ENCODE results near the gene CACNA1C.

CACNA1C gene

GRCh38 chr12:2273751-2274150 lies 221.0 kb downstream of the CACNA1C start:
- H3K27ac ChIP-seq: no peak overlapping the region
- TF ChIP-seq ZFX (IDR thresholded peaks at IDR 0.05): no peak
- no peak for TF ChIP-seq CTCF (conservative IDR thresholded peaks at IDR 0.05)

- TF ChIP-seq ZFX (IDR thresholded peaks at IDR 0.05): no peak
- no peak for TF ChIP-seq CTCF (conservative IDR thresholded peaks at IDR 0.05)
- H3K27ac ChIP-seq: no peak overlapping the region
Observed at GRCh38 chr12:2274733-2275132, 221.9 kb downstream of the CACNA1C start.

- no peak for TF ChIP-seq CTCF (conservative IDR thresholded peaks at IDR 0.05)
- TF ChIP-seq ZFX (IDR thresholded peaks at IDR 0.05): no peak
- no peak overlapping the region for H3K27ac ChIP-seq
Observed at GRCh38 chr12:2276288-2277033, 223.7 kb downstream of the CACNA1C start.

- no peak for TF ChIP-seq CTCF (conservative IDR thresholded peaks at IDR 0.05)
- no peak for TF ChIP-seq ZFX (IDR thresholded peaks at IDR 0.05)
- no peak overlapping the region for H3K27ac ChIP-seq
Observed at GRCh38 chr12:2277492-2278155, 224.8 kb downstream of the CACNA1C start.

- H3K27ac ChIP-seq: no peak overlapping the region
- no peak for TF ChIP-seq ZFX (IDR thresholded peaks at IDR 0.05)
- no peak for TF ChIP-seq CTCF (conservative IDR thresholded peaks at IDR 0.05)
Observed at GRCh38 chr12:2281446-2281845, 228.7 kb downstream of the CACNA1C start.

- no peak for TF ChIP-seq ZFX (IDR thresholded peaks at IDR 0.05)
- no peak; the same call in 1 of the 2 replicates for TF ChIP-seq CTCF (conservative IDR thresholded peaks at IDR 0.05)
Observed at GRCh38 chr12:2282318-2282717, 229.5 kb downstream of the CACNA1C start.

GRCh38 chr12:2283480-2283879 lies 230.7 kb downstream of the CACNA1C start:
- no peak for TF ChIP-seq ZFX (IDR thresholded peaks at IDR 0.05)
- TF ChIP-seq CTCF (conservative IDR thresholded peaks at IDR 0.05): no peak
- no peak overlapping the region for H3K27ac ChIP-seq

More at GRCh38 chr12:2282318-2282717, 229.5 kb downstream of the CACNA1C start:
- H3K27ac ChIP-seq: no peak overlapping the region

Measured in C4-2B (cell line).